IPS-15b (cell line): ENCODE data around the gene ZC3H12C.

Source experiments
- H3K27me3 ChIP-seq: one replicate; pipeline ENCODE4 v1.6.1; 2013; ENCODE audit warnings: low read length; ENCODE audit not compliant: control insufficient read depth, insufficient read depth
- H3K36me3 ChIP-seq: one replicate; pipeline ENCODE4 v1.6.1; 2013; ENCODE audit warnings: low read length; ENCODE audit not compliant: control insufficient read depth, insufficient read depth
- H3K4me1 ChIP-seq: one replicate; pipeline ENCODE4 v1.6.1; 2013; ENCODE audit warnings: mild to moderate bottlenecking, low read length; ENCODE audit not compliant: control insufficient read depth, insufficient read depth
- H3K4me3 ChIP-seq: one replicate; pipeline ENCODE4 v1.5.1; 2013; ENCODE audit warnings: low read depth, low read length
- H3K9ac ChIP-seq: one replicate; pipeline ENCODE4 v1.6.1; 2013; ENCODE audit warnings: low read depth, mild to moderate bottlenecking, low read length
- H3K9me3 ChIP-seq: one replicate; pipeline ENCODE4 v1.6.1; 2013; ENCODE audit warnings: mild to moderate bottlenecking, low read length; ENCODE audit not compliant: control insufficient read depth, insufficient read depth

Gene ZC3H12C

DNA sequence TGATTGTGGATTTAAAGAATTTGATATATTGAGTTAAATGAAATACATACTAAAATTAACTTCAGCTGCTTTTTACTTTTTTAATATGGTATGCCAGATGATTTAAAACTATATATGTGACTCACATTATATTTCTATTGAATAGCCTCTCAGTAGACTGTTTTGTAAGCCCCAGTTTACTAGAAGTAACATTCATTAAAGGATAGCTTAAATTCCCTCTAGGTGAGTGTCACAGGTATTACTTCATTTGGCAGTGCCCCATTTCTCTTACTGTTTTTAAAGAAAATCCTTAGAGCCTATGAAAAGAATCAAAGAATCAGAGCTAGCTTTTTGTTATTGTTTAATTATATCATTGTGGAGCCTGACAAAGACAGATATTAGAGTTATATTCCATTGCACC, 48.6 kb downstream of the ZC3H12C start:
- no peaks in the 10 kb centered on the region for H3K36me3 ChIP-seq

DNA sequence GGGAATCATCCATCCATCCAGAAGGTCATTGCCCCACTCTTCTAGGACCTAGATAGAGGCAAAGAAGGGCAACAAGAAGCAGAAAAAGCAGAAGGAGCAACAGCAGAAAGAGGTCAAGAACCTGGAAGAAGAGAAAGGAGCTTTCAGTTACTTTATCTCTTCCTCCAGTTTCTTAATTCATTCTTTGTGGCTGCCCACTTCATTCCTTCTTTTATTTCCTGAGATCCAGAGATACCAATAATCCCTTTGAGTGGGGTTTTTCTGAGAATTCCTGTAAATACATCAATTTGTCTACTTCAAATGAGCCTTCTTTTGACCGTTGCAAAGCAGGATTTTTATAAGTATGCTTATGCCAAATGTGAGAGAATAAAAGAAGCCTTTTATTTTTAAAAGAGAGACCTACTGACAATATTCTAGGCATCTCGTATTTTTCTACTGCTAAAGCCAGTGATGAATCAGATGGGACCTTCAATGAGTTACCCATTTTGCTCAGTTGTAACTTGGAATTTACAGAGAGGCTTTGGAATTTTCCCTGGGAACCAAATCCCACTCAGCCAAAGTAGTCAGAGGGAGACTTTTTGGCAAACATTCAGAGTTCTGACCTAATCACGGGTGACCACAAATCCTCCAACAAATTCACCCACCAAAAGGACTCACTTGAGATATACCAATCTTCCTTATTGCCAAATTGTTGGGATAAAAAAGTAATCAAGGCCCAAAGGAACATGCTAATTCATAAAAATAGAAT, 54.9 kb downstream of the ZC3H12C start:
- Histone ChIP-seq H3K36me3 (no peaks in the 10 kb centered on the region), H3K4me1 (peaks cover 2% of the 10 kb centered on the region), H3K9me3 (no peaks in the 10 kb centered on the region), H3K4me3 (no peak overlapping the region), H3K9ac (no peak overlapping the region), H3K27me3 (no peaks in the 10 kb centered on the region)

More for the DNA sequence above, 48.6 kb downstream of the ZC3H12C start:
- Histone ChIP-seq H3K4me1 (no peaks in the 10 kb centered on the region), H3K9ac (no peak overlapping the region), H3K27me3 (no peaks in the 10 kb centered on the region), H3K9me3 (no peaks in the 10 kb centered on the region), H3K4me3 (no peak overlapping the region)

DNA sequence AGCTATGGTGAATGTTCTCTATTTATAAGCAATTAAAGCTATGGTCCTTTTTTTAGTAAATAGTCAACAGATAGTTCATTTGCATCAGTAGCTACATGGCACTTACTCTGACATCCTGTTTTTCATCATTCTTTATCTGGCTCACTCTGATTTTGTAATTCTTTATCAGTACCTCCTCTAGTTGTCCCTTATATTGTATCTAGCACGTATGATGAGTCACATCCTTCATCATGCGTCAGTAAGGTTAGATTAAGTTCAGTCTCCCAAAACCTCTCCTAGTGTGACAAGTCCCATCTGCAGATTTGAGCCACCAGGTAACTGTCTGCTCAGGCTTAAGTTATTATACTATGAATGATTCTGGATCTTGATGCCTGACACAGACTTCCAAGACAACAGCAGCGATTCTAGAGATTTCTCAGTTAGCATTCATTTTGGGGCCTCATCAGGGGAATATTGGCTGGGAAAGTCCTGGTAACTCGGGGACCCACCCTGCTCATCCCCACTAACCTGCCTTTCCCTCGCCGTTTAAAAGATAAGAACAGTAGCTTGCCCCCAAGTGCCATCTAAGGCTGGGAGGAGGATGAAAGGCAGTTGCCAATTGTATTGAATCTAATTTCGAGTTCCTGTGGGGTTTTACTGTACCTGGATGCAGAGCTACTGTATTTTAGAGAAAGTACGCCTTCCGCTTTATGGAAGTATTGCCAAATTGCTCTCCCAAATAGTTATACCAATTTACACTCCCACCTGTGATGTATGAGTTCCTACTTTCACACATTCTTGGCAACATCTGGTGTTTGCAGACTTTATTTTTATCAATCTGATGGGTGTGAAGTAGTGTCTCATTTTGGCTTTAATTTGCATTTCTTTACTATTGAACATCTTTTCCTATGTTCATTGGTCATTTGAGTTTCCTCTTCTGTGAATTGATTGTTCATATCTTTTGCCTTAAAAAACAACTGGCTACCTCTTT, 55.9 kb downstream of the ZC3H12C start:
- H3K4me3 ChIP-seq = no peak overlapping the region
- H3K9me3 ChIP-seq = no peaks in the 10 kb centered on the region
- H3K27me3 ChIP-seq = no peaks in the 10 kb centered on the region
- no peaks in the 10 kb centered on the region for H3K36me3 ChIP-seq
- H3K4me1 ChIP-seq = peaks cover 2% of the 10 kb centered on the region
- H3K9ac ChIP-seq = no peak overlapping the region

DNA sequence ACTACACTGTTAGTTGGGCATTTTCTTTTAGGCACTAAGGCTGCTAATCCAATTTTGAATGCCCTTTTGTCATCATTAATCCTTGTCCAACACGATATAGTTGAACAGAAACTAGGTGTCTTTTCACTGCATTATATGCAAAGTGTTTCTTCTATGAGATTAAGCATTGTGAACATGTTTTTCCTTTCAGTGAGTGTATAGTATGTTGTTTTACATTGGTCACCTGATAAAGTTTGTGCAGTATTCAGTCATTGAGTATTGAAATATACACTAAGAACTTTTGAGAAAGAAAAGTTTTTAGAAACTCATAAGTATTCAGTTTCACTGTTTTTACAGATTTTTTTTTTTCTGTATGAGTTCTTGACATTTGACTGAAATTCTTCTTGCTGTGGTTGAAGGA, 59.0 kb downstream of the ZC3H12C start:
- Histone ChIP-seq H3K4me1 (peaks cover 2% of the 10 kb centered on the region), H3K27me3 (no peaks in the 10 kb centered on the region), H3K36me3 (no peaks in the 10 kb centered on the region), H3K9ac (no peak overlapping the region), H3K4me3 (no peak overlapping the region), H3K9me3 (no peaks in the 10 kb centered on the region)

DNA sequence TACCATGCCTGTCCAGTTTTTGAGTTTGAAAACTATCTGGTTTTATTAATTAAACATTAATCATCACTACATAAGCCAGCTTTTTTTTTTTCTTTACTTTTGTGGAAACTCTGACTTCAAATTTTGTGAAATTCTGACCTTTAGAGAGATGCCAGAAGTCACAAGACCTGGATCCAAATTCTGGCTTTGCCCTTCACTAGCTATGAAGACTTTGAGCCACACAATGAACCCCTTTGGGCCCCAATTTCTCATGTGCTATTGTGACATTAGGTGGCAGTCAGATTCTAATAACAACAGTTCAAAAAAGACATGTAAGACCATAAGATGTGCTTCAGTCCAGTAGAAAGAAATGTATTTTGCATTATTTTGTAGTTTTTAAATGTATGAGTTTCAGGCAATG, 60.3 kb downstream of the ZC3H12C start:
- Histone ChIP-seq H3K9me3 (no peaks in the 10 kb centered on the region), H3K36me3 (no peaks in the 10 kb centered on the region), H3K4me3 (no peak overlapping the region), H3K9ac (no peak overlapping the region), H3K27me3 (no peaks in the 10 kb centered on the region), H3K4me1 (peaks cover 2% of the 10 kb centered on the region)

DNA sequence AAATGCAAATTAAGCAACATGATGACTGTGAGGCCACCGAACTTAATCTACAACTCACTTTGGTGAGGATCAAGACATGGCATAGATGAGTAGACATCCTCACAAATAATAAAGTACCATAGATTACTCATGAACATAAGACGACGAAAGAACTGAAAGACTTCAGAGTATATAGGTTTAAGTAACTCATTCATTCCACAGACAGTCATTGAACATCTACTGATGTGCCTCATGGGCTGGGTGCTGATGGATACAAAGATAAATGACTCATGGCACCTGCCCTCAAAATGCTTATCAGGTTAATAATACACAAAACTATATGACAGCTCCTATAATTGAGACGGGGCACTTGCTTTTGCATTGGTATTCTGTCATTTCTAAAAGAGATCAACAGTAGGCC, 63.3 kb downstream of the ZC3H12C start:
- Histone ChIP-seq H3K4me3 (no peak overlapping the region), H3K9ac (no peak overlapping the region), H3K9me3 (no peaks in the 10 kb centered on the region), H3K36me3 (peaks cover 3% of the 10 kb centered on the region), H3K27me3 (no peaks in the 10 kb centered on the region), H3K4me1 (no peaks in the 10 kb centered on the region)

DNA sequence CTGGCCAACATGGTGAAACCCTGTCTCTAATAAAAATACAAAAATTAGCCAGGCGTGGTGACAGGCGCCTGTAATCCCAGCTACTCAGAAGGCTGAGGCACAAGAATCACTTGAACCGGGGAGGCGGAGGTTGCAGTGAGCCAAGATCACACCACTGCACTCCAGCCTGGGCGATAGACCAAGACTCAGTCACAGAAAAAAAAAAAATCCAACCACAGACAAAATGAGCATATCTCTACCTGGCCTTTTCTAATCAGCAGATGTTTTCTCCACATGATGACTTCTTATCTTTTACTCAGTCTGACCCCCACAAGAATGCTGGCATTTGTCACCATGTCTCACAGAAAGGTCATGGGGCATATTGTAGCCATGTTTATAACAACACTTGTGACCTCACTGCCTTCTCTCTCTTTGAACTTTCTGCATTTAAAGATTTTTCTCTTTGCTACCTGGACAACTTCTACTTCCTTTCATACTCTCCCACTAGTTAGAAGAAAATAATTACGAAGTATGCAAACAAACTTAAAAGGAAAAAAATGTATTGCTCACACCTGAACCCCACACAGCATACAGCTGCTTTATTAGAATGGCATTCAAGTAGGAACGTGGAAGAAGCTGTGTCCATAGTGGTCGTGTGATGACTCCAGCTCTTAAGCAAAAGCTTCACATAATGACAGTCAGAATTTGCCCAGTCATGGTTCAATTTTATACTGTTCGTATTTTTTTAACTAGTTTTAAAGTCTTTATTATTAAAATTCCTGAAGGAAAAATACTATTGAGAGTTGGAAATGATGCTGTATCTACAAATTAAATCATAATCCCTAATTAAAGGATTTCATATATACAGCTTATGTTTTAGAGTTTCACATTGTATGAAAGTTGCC, 65.4 kb downstream of the ZC3H12C start:
- Histone ChIP-seq H3K9me3 (no peaks in the 10 kb centered on the region), H3K9ac (no peak overlapping the region), H3K4me1 (no peaks in the 10 kb centered on the region), H3K27me3 (no peaks in the 10 kb centered on the region), H3K36me3 (peaks cover 3% of the 10 kb centered on the region), H3K4me3 (no peak overlapping the region)

DNA sequence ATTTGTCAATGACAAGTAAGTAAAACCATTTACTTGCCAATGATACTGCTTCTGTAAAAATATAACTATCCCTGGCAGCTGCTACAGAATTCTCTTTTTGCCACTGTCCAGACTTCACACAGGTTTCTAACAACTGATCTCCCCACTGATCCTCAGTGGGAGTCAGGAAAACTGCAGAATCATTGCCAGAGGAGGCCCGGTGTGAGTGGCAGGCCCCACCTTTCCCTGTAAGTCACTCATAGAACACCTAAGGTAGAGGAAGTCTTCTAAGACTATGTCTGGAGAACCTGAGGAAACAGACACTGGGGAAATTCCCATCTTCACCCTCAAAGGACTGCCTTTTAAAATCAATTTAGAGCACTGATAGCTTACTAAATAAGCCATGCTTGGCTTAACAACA, 66.3 kb downstream of the ZC3H12C start:
- Histone ChIP-seq H3K27me3 (no peaks in the 10 kb centered on the region), H3K9ac (no peak overlapping the region), H3K4me1 (no peaks in the 10 kb centered on the region), H3K4me3 (no peak overlapping the region), H3K36me3 (peaks cover 3% of the 10 kb centered on the region), H3K9me3 (no peaks in the 10 kb centered on the region)

DNA sequence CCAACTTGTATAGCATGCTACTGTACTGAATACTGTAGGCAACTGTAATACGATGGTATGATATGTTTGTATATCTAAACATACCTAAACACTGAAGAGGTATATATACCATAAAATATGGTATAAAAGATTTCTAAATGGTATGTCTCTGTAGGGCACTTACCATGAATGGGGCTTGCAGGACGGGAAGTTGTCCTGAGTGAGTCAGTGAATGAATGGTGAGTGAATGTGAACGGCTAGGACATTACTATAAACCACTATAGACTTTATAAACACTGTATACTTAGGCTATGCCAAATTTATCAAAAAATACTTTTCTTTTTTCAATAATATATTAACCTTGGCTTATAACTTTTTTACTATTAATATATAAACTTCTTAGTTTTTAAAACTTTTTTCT, 66.8 kb downstream of the ZC3H12C start:
- Histone ChIP-seq H3K36me3 (peaks cover 3% of the 10 kb centered on the region), H3K4me1 (no peaks in the 10 kb centered on the region), H3K9me3 (no peaks in the 10 kb centered on the region), H3K9ac (no peak overlapping the region), H3K27me3 (no peaks in the 10 kb centered on the region), H3K4me3 (no peak overlapping the region)

DNA sequence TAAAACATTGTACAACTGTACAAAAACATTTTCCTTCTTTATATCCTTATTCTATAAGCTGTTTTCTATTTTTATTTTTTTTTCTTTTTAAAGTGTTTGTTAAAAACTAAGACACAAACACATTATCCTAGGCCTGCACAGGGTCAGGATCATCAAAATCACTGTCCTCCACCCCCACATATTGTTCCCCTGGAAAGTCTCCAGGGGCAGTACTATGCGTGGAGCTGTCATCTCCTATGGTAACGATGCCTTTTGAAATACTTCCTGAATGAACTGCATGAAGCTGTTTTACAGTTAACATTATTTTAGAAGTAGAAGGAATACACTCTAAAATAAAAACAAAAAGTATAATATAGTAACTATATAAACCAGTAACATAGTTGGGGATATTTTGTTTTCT, 67.2 kb downstream of the ZC3H12C start:
- Histone ChIP-seq H3K4me1 (no peaks in the 10 kb centered on the region), H3K9me3 (no peaks in the 10 kb centered on the region), H3K27me3 (no peaks in the 10 kb centered on the region), H3K36me3 (peaks cover 3% of the 10 kb centered on the region), H3K9ac (no peak overlapping the region), H3K4me3 (no peak overlapping the region)

DNA sequence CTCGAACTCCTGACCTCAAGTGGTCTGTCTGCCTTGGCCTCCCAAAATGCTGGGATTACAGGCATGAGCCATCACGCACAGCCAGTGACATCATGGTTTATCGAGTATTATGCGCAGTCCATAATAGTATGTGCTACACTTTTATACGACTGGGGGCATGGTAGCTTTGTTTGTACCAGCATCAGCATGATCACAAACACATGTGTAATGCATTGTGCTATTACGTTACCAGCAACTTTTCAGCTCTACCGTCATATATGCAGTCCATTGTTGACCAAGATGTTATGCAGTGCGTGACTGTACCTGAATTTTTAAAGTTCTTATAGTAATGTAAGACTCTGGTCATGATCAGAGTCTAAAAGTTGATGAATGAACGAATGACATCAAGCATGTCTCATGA, 67.9 kb downstream of the ZC3H12C start:
- H3K27me3 ChIP-seq = no peaks in the 10 kb centered on the region
- H3K9me3 ChIP-seq = no peaks in the 10 kb centered on the region
- H3K36me3 ChIP-seq = peaks cover 3% of the 10 kb centered on the region
- no peak overlapping the region for H3K9ac ChIP-seq
- no peak overlapping the region for H3K4me3 ChIP-seq
- H3K4me1 ChIP-seq = no peaks in the 10 kb centered on the region
